DOHH2 (cell line): Measurements from ENCODE around the gene MACF1.

Source experiments
- EZH2phosphoT487 ChIP-seq: fragments of 200-600 bp; sonication (generic); IDR thresholded peaks from 2 replicates; pipeline ENCODE4 v1.6.1; 2017; ENCODE audit warnings: borderline replicate concordance, mild to moderate bottlenecking, antibody characterized with exemption, low read length, moderate library complexity, mixed read lengths
- TF ChIP-seq, protein P1 (sequence below): fragments of 200-600 bp; sonication (generic); IDR thresholded peaks from one replicate; pipeline ENCODE4 v1.5.1; 2014; ENCODE audit warnings: antibody characterized with exemption, mild to moderate bottlenecking, low read depth, low read length; ENCODE audit not compliant: poor library complexity, severe bottlenecking

DNA sequence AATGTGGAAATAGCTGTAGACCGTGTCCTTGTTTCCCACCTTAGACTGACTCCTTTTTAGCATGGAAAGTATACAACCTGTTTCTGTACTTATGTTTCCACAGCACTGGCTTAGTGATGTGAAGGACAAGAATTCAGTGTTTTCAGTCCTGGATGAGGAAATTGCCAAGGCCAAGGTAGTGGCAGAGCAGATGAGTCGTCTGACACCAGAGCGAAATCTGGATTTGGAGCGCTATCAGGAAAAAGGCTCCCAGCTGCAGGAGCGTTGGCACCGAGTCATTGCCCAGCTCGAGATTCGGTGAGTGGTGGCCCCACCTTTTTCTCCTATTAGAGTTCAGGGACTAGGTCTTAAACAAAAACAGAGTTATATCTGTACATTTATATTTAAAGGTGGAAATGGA, 112.6 kb downstream of the MACF1 start:
- TF ChIP-seq, protein P1, sequence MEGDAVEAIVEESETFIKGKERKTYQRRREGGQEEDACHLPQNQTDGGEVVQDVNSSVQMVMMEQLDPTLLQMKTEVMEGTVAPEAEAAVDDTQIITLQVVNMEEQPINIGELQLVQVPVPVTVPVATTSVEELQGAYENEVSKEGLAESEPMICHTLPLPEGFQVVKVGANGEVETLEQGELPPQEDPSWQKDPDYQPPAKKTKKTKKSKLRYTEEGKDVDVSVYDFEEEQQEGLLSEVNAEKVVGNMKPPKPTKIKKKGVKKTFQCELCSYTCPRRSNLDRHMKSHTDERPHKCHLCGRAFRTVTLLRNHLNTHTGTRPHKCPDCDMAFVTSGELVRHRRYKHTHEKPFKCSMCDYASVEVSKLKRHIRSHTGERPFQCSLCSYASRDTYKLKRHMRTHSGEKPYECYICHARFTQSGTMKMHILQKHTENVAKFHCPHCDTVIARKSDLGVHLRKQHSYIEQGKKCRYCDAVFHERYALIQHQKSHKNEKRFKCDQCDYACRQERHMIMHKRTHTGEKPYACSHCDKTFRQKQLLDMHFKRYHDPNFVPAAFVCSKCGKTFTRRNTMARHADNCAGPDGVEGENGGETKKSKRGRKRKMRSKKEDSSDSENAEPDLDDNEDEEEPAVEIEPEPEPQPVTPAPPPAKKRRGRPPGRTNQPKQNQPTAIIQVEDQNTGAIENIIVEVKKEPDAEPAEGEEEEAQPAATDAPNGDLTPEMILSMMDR, result no peak
- TF ChIP-seq EZH2phosphoT487, result no peak
